Prostate gland (tissue), 2 donors: Measurements from ENCODE around the gene ARHGEF38. TPM values are rescaled to one million over a fixed set of nuclear protein-coding genes. Genes with fewer than 3 reads are reported as not detected.
A peak's percentile ranks its signal among the peaks of the same experiment; 100 is the strongest.

ENCODE experiments used
- DNase-seq: peaks from one replicate; pipeline ENCODE4 v3.0.0-alpha.2; 2019; ENCODE audit warnings: low spot score
- H3K27ac ChIP-seq, 2 donors: fragments of 200-600 bp; sonication (generic); 2 replicates each; pipeline ENCODE4 v1.5.1; 2017 to 2019
- H3K27me3 ChIP-seq: fragments of 200-600 bp; sonication (generic); replicated peaks from 2 replicates; pipeline ENCODE4 v1.5.1; 2019; ENCODE audit not compliant: insufficient read depth
- H3K36me3 ChIP-seq, 2 donors: fragments of 200-600 bp; sonication (generic); 1 replicate in 1 of 2; 2 replicates in 1 of 2; pipeline versions ENCODE4 v1.5.1 to v1.8.1; 2017 to 2019
- H3K4me1 ChIP-seq: fragments of 200-600 bp; sonication (generic); replicated peaks from 2 replicates; pipeline ENCODE4 v1.5.1; 2019
- H3K4me3 ChIP-seq, 2 donors: fragments of 200-600 bp; sonication (generic); 2 replicates each; pipeline ENCODE4 v1.5.1; 2017 to 2019
- H3K9me3 ChIP-seq: fragments of 200-600 bp; sonication (generic); 2 replicates; pipeline ENCODE4 v1.5.1; 2017
- POLR2A ChIP-seq: fragments of 450-650 bp; IDR thresholded peaks from one replicate; pipeline ENCODE4 v1.6.1; 2016; ENCODE audit warnings: antibody characterized with exemption, mild to moderate bottlenecking
- POLR2AphosphoS5 ChIP-seq: sonication (generic); formaldehyde crosslinking; IDR thresholded peaks from one replicate; pipeline ENCODE4 v1.6.1; 2017; ENCODE audit warnings: antibody characterized with exemption
- WGBS: methylation state at CpG from one replicate; pipeline ENCODE4 v1.1.5; 2018; 5-methylcytosine and 5-hydroxymethylcytosine counted together
- intact Hi-C: fragments of 100-400 bp; cut with DNase I; formaldehyde crosslinking; loops from one replicate; pipeline ENCODE4 v1.14.2; 2022
- total RNA-seq, 2 donors: library from RNA; depleted of rRNA; stranded (reverse); fragments of >200 nt; gene quantifications; one replicate each; pipeline ENCODE4 v1.1.0, GENCODE V29; 2016
- TF ChIP-seq, protein P1 (sequence below), 4 experiments: fragments of 200-600 bp in 2 of 4; fragments of 450-650 bp in 2 of 4; sonication (generic) in 2 of 4; IDR thresholded peaks; 1 replicate in 3 of 4; 2 replicates in 1 of 4; pipeline ENCODE4 v1.5.1; 2016 to 2019; ENCODE audit warnings: antibody characterized with exemption in 4 of 4, mild to moderate bottlenecking in 2 of 4, moderate library complexity in 2 of 4

The ARHGEF38 gene
- total RNA-seq, 2 donors from 2014 or later: 10.4 to 25.7 TPM

DNA sequence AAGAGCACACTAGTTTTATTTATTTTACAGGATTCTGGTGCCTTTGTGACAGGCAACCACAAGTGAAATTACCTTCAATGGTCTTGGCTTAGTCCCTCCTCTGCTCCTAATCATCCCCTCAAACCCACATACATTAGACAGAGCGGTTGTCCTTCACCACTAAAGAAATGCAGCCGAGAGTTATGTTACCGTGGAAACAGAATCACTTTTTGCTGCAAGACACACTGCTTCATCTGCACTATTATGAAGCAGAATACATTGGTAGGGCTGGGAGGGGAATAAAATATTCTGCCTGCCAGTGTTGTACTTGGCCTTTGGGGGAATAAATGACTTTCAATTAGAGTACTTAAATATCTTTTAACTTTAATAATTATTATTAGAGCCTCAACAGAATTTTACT lies 75.2 kb downstream of the ARHGEF38 start:
- Histone ChIP-seq H3K4me3 (no peak overlapping the region), H3K27me3 (no peaks in the 10 kb centered on the region), H3K36me3 (no peaks in the 10 kb centered on the region), H3K27ac (no peak overlapping the region), H3K9me3 (no peaks in the 10 kb centered on the region), H3K4me1 (no peaks in the 10 kb centered on the region)
- intact Hi-C loops: no loop called here
- WGBS: 89% methylated on average over 3 of the region's 3 CpGs
- no peak for DNase-seq
- TF ChIP-seq, protein P1, sequence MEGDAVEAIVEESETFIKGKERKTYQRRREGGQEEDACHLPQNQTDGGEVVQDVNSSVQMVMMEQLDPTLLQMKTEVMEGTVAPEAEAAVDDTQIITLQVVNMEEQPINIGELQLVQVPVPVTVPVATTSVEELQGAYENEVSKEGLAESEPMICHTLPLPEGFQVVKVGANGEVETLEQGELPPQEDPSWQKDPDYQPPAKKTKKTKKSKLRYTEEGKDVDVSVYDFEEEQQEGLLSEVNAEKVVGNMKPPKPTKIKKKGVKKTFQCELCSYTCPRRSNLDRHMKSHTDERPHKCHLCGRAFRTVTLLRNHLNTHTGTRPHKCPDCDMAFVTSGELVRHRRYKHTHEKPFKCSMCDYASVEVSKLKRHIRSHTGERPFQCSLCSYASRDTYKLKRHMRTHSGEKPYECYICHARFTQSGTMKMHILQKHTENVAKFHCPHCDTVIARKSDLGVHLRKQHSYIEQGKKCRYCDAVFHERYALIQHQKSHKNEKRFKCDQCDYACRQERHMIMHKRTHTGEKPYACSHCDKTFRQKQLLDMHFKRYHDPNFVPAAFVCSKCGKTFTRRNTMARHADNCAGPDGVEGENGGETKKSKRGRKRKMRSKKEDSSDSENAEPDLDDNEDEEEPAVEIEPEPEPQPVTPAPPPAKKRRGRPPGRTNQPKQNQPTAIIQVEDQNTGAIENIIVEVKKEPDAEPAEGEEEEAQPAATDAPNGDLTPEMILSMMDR (IDR thresholded peaks at IDR 0.05): no peak
- TF ChIP-seq POLR2A (no peak), POLR2AphosphoS5 (no peak)

DNA sequence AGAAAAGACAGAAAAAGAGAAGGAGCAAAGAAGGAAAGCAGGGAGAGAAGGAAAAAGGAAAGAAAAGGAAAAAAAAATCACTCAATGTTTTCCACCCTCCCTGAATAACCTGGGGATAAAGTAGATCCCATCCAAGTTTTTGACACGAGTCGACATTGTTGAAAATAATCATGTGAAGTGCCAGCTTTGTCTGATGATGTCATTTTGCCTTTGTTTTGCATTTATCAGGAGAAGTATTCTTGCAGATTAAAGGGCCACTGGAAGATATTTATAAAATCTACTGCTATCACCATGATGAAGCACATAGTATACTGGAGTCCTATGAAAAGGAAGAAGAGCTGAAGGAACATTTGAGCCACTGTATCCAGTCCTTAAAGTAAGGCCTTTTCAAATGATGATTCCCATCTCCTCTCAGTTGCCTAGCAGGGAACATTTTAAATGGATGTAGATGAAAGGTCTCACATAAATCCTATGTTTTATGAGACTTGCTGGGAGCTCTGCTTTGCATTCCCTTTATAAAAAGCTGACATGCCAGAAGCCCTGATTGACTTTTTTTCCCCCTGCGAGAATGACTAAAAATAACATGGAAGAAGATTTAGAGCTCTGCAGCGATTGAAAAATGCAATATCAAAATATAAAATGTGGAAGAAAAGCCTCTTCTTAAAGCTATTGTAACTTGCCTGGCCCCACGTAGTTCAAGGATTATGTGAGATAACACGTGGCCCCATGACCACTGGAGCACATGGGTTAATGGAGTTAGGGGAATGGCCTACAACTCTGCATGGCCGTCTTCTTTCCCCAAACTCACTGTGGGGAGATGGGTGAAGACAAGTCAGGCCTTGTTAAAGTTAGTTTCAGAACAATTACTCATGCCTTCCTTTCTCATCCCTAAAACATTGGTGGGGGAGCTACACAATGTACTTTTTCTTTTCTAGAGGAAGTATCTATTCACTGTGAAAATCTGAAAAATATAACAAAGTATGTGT lies 78.5 kb downstream of the ARHGEF38 start:
- no peaks in the 10 kb centered on the region for H3K27me3 ChIP-seq
- no peaks in the 10 kb centered on the region for H3K9me3 ChIP-seq
- no peak for TF ChIP-seq POLR2A
- TF ChIP-seq POLR2AphosphoS5: no peak
- TF ChIP-seq, protein P1 (IDR thresholded peaks at IDR 0.05): no peak
- WGBS: 30% methylated on average over 7 of the region's 7 CpGs
- intact Hi-C loops: no loop called here
- no peaks in the 10 kb centered on the region for H3K36me3 ChIP-seq
- H3K27ac ChIP-seq: peak overlapping the region; percentile 3 to 64
- H3K4me1 ChIP-seq: peaks cover 7% of the 10 kb centered on the region
- no peak overlapping the region for H3K4me3 ChIP-seq
- no peak for DNase-seq

- Histone ChIP-seq H3K27me3 (no peaks in the 10 kb centered on the region), H3K9me3 (no peaks in the 10 kb centered on the region), H3K4me3 (no peak overlapping the region), H3K27ac (peak overlapping the region; percentile 51 to 64), H3K36me3 (no peaks in the 10 kb centered on the region), H3K4me1 (peaks cover 10% of the 10 kb centered on the region)
- intact Hi-C loops: no loop called here
- no peak for DNase-seq
- TF ChIP-seq, protein P1 (IDR thresholded peaks at IDR 0.05): peak in 1 of 4 experiments; percentile 35
- TF ChIP-seq POLR2A: no peak
- 91% methylated on average over 8 of the region's 8 CpGs for WGBS
Observed at GRCh38 chr4:105631818-105632400, 79.5 kb downstream of the ARHGEF38 start.

GRCh38 chr4:105632599-105632998 lies 80.2 kb downstream of the ARHGEF38 start:
- intact Hi-C loops: no loop called here
- no peaks in the 10 kb centered on the region for H3K9me3 ChIP-seq
- peaks cover 10% of the 10 kb centered on the region for H3K4me1 ChIP-seq
- H3K27ac ChIP-seq: peak overlapping the region; percentile 51 to 64
- TF ChIP-seq POLR2A: no peak
- TF ChIP-seq, protein P1 (IDR thresholded peaks at IDR 0.05): no peak
- TF ChIP-seq POLR2AphosphoS5: no peak
- H3K4me3 ChIP-seq: no peak overlapping the region
- WGBS: 73% methylated on average over 3 of the region's 3 CpGs
- no peak for DNase-seq
- no peaks in the 10 kb centered on the region for H3K36me3 ChIP-seq
- no peaks in the 10 kb centered on the region for H3K27me3 ChIP-seq
